PFSK-1 (cell line): ENCODE results near the gene UBE2E1.

Source experiments
- FOXP2 ChIP-seq: optimal IDR thresholded peaks from 2 replicates; pipeline ENCODE3; 2011; ENCODE audit warnings: borderline replicate concordance, control low read depth, inconsistent platforms; ENCODE audit not compliant: insufficient read depth; ENCODE audit errors: extremely low read length, extremely low read depth
- POLR2AphosphoS5 ChIP-seq: IDR thresholded peaks from 2 replicates; pipeline ENCODE4 v1.6.1; 2012; ENCODE audit warnings: low read depth, mild to moderate bottlenecking, control low read depth, low read length, moderate library complexity
- REST ChIP-seq, 2 experiments: IDR thresholded peaks; 2 replicates each; pipeline versions ENCODE4 v1.6.1 to v1.8.0; 2011 to 2012; ENCODE audit warnings: low read depth in 2 of 2, low read length in 2 of 2, control low read depth in 1 of 2, inconsistent platforms in 1 of 2, mild to moderate bottlenecking in 1 of 2, moderate library complexity in 1 of 2; ENCODE audit not compliant: insufficient read depth in 1 of 2
- SIN3A ChIP-seq: IDR thresholded peaks from 2 replicates; pipeline ENCODE4 v1.6.1; 2012; ENCODE audit warnings: mild to moderate bottlenecking, low read length, moderate library complexity, borderline replicate concordance; ENCODE audit not compliant: insufficient read depth
- TAF1 ChIP-seq: IDR thresholded peaks from 2 replicates; pipeline ENCODE4 v1.6.1; 2012; ENCODE audit warnings: low read length, control low read depth, borderline replicate concordance; ENCODE audit not compliant: insufficient read depth

UBE2E1 gene

DNA sequence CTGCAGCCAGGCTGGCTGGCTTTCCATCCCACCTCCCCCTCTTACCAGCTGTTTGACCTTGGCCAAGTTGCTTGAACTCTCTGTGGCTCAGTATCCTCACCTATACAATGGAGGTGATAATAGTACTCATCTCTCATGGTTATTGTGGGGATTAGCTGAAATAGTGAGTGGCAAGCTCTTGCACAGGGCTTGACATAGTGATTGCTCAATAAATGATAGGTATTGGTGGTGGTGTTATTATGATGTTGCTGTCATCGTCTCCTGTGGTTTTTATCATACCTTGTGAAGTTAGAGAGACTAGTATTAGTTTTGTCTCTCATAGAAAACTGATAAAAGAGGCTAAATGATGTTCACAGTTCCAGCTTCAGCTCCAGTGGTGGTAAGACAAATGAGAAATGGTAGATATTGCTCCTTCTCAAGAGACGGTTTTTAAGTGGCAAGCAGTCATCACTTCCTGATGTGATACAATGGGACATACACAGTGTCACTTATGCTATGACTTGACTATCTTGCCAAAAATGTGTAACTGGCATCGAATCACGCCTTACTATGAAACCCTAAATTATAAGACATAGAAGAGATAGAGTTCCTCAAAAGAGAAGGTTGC, 12.1 kb upstream of the UBE2E1 start:
- TF ChIP-seq REST (IDR thresholded peaks at IDR 0.05; ENCODE audit: insufficient read depth in 1 of 2, low read depth in 2 of 2, low read length in 2 of 2) (no peak), FOXP2 (no peak), SIN3A (no peak), POLR2AphosphoS5 (no peak), TAF1 (no peak)

DNA sequence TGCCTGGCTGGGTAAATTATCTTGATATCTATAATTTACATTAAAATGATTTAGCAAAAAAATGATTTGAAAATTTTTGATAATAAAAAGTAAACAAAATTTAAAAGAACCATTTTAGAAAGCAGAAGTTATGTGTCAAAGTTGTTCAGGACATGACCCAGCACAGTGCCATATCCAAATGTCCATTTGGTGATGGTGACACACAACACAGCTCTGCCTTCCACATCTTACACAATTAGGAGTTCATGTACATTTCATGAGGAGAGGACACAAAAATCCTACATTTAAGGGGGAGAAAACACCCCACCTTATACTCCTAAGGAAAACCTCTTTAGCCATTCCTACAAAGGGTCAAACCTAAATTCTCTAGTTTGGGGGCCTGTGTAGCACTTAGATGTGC, 10.7 kb upstream of the UBE2E1 start:
- TF ChIP-seq TAF1 = no peak
- no peak for TF ChIP-seq SIN3A
- TF ChIP-seq REST (IDR thresholded peaks at IDR 0.05; ENCODE audit: insufficient read depth in 1 of 2, low read depth in 2 of 2, low read length in 2 of 2) = no peak
- TF ChIP-seq FOXP2 = no peak
- no peak for TF ChIP-seq POLR2AphosphoS5

DNA sequence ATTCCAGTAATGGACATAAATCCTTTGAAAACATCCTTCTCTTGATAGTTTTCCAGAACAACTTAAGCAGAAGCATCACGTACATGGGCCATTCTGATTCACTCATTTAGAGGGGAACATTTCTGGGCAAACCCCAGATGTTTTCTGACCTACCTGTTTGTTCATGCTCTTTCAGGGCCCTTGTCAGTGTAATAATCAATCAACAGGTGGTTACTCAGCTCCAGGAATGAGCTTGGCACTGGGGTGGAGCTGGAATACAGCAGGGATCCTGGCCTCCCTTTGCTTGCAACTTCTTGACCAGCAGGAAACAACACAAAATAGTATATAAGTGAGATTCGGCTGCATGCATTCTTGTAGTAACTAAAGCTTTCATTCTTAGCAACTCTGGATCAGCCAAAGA, 9.2 kb upstream of the UBE2E1 start:
- no peak for TF ChIP-seq REST (IDR thresholded peaks at IDR 0.05; ENCODE audit: insufficient read depth in 1 of 2, low read depth in 2 of 2, low read length in 2 of 2)
- no peak for TF ChIP-seq FOXP2
- TF ChIP-seq TAF1 = no peak
- TF ChIP-seq SIN3A = no peak
- no peak for TF ChIP-seq POLR2AphosphoS5

- TF ChIP-seq POLR2AphosphoS5 (no peak), FOXP2 (no peak), TAF1 (no peak), SIN3A (no peak), REST (IDR thresholded peaks at IDR 0.05; ENCODE audit: insufficient read depth in 1 of 2, low read depth in 2 of 2, low read length in 2 of 2) (no peak)
Measured at GRCh38 chr3:23797491-23797890, 8.3 kb upstream of the UBE2E1 start.

DNA sequence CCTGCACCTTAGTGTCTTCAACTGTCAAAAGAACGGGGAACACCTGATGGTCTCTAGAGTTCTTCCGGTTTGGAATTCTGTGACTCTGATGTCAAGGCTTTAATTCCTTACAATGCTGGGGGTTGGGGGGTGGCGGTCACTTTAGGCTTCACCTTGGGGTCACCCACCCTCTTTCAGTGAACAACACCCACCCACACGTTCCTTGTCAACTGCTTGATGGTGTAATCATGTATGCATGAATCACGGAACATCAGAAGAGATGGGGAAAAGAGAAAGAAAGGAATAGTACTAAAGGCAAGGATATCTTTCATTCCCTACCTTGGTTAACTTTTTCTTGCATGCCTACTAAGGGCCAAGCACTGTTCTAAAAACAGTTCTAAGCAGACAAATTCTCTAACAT, 7.3 kb upstream of the UBE2E1 start:
- TF ChIP-seq SIN3A = no peak
- no peak for TF ChIP-seq TAF1
- TF ChIP-seq REST (IDR thresholded peaks at IDR 0.05; ENCODE audit: insufficient read depth in 1 of 2, low read depth in 2 of 2, low read length in 2 of 2) = no peak
- TF ChIP-seq POLR2AphosphoS5 = no peak
- no peak for TF ChIP-seq FOXP2
